GM06990 (cell line): ENCODE measurements around the gene SLC6A11.

Experiments
- DNase-seq: peaks from one replicate; pipeline ENCODE4 v3.0.0-alpha.2; 2011; ENCODE audit not compliant: insufficient read length; ENCODE audit errors: extremely low read depth
- H3K27me3 ChIP-seq: replicated peaks from 2 replicates; pipeline ENCODE4 v1.6.0; 2011; ENCODE audit warnings: low read length; ENCODE audit not compliant: control insufficient read depth, insufficient read depth
- H3K36me3 ChIP-seq: 2 replicates; pipeline ENCODE4 v1.5.1; 2011; ENCODE audit warnings: low read length; ENCODE audit not compliant: control insufficient read depth, insufficient read depth
- H3K4me3 ChIP-seq: replicated peaks from 2 replicates; pipeline ENCODE4 v1.5.1; 2011; ENCODE audit warnings: low read depth, mild to moderate bottlenecking, control low read depth, low read length
- CTCF ChIP-seq: IDR thresholded peaks from 2 replicates; pipeline ENCODE4 v1.5.1; 2011; ENCODE audit warnings: low read length, control low read depth, mild to moderate bottlenecking, inconsistent platforms; ENCODE audit not compliant: insufficient read depth, poor library complexity, severe bottlenecking

Gene SLC6A11

GRCh38 chr3:10928961-10929471, 113.0 kb downstream of the SLC6A11 start:
- Histone ChIP-seq H3K27me3 (no peaks in the 10 kb centered on the region; the same call in none of the 2 replicates), H3K36me3 (no peaks in the 10 kb centered on the region), H3K4me3 (no peak overlapping the region)
- TF ChIP-seq CTCF: no peak
- no peak for DNase-seq

- no peaks in the 10 kb centered on the region for H3K36me3 ChIP-seq
- no peak for TF ChIP-seq CTCF
- no peaks in the 10 kb centered on the region; the same call in none of the 2 replicates for H3K27me3 ChIP-seq
- no peak for DNase-seq
- no peak overlapping the region for H3K4me3 ChIP-seq
Observed at GRCh38 chr3:10929978-10930665, 114.1 kb downstream of the SLC6A11 start.

- Histone ChIP-seq H3K4me3 (no peak overlapping the region), H3K27me3 (no peaks in the 10 kb centered on the region; the same call in none of the 2 replicates), H3K36me3 (no peaks in the 10 kb centered on the region)
- DNase-seq: no peak
- TF ChIP-seq CTCF: no peak
Observed at GRCh38 chr3:10930666-10931040, 114.6 kb downstream of the SLC6A11 start.

- H3K27me3 ChIP-seq: no peaks in the 10 kb centered on the region; the same call in none of the 2 replicates
- DNase-seq: no peak
- no peak overlapping the region for H3K4me3 ChIP-seq
- H3K36me3 ChIP-seq: no peaks in the 10 kb centered on the region
- TF ChIP-seq CTCF: no peak
Observed at GRCh38 chr3:10932596-10932995, 116.6 kb downstream of the SLC6A11 start.

- DNase-seq: no peak
- Histone ChIP-seq H3K27me3 (no peaks in the 10 kb centered on the region; the same call in none of the 2 replicates), H3K4me3 (no peak overlapping the region), H3K36me3 (no peaks in the 10 kb centered on the region)
- no peak for TF ChIP-seq CTCF
Observed at GRCh38 chr3:10933021-10933420, 117.0 kb downstream of the SLC6A11 start.

GRCh38 chr3:10933470-10933804, 117.4 kb downstream of the SLC6A11 start:
- H3K4me3 ChIP-seq: no peak overlapping the region
- DNase-seq: no peak
- no peaks in the 10 kb centered on the region; the same call in none of the 2 replicates for H3K27me3 ChIP-seq
- H3K36me3 ChIP-seq: no peaks in the 10 kb centered on the region
- no peak for TF ChIP-seq CTCF
